Esophagus (tissue), 2 donors: ENCODE measurements around the gene GRM8. TPM values are rescaled to one million over a fixed set of nuclear protein-coding genes. Genes with fewer than 3 reads are reported as not detected.

Experiments used
- H3K27ac ChIP-seq, 2 donors: one replicate each; pipeline ENCODE4 v1.5.1; 2013; ENCODE audit warnings: low read depth in 2 of 2, mild to moderate bottlenecking in 2 of 2, inconsistent platforms in 1 of 2, low read length in 1 of 2, moderate library complexity in 1 of 2
- H3K27me3 ChIP-seq, 2 donors: one replicate each; pipeline ENCODE4 v1.6.1; 2013; ENCODE audit warnings: low read length in 2 of 2, control low read depth in 1 of 2, mild to moderate bottlenecking in 1 of 2; ENCODE audit not compliant: insufficient read depth in 2 of 2, control insufficient read depth in 1 of 2
- H3K36me3 ChIP-seq, 2 donors: one replicate each; pipeline ENCODE4 v1.6.1; 2013; ENCODE audit warnings: low read length in 1 of 2; ENCODE audit not compliant: control insufficient read depth in 2 of 2, insufficient read depth in 2 of 2
- H3K4me1 ChIP-seq, 2 donors: one replicate each; pipeline ENCODE4 v1.6.1; 2013; ENCODE audit warnings: low read length in 1 of 2; ENCODE audit not compliant: control insufficient read depth in 2 of 2, insufficient read depth in 2 of 2
- H3K4me3 ChIP-seq, 2 donors: one replicate each; pipeline ENCODE4 v1.5.1; 2013; ENCODE audit warnings: low read length in 2 of 2, mild to moderate bottlenecking in 2 of 2, low read depth in 1 of 2, moderate library complexity in 1 of 2
- H3K9me3 ChIP-seq, 2 donors: one replicate each; pipeline ENCODE4 v1.6.1; 2013; ENCODE audit warnings: mild to moderate bottlenecking in 2 of 2, low read depth in 1 of 2, low read length in 1 of 2, moderate library complexity in 1 of 2; ENCODE audit not compliant: control insufficient read depth in 2 of 2, insufficient read depth in 1 of 2
- WGBS, 2 donors: extraction: QIAGEN DNeasy Blood & Tissue Kit; methylation state at CpG; one replicate each; pipeline ENCODE4 v1.1.7; 2013; 5-methylcytosine and 5-hydroxymethylcytosine counted together
- polyA plus RNA-seq, 2 donors: library from polyadenylated mRNA; stranded (reverse); fragments of 200-250 nt; gene quantifications; one replicate each; pipeline ENCODE4 v1.2.3, GENCODE V29; 2013
- donor health status: healthy with polysubstance abuse.
- donor health status: Bipolar disorder and iron deficiency.

Gene GRM8
- polyA plus RNA-seq, 2 donors, result 0.19 TPM; not detected in 1

GRCh38 chr7:127034186-127034806 lies 218.4 kb downstream of the GRM8 start:
- H3K9me3 ChIP-seq, result peaks cover 0 to 3% of the 10 kb centered on the region in 2 donors
- no peak overlapping the region for H3K4me3 ChIP-seq
- H3K27me3 ChIP-seq, result no peaks in the 10 kb centered on the region
- H3K27ac ChIP-seq, result no peak overlapping the region
- no peaks in the 10 kb centered on the region for H3K4me1 ChIP-seq
- H3K36me3 ChIP-seq, result no peaks in the 10 kb centered on the region

GRCh38 chr7:127029823-127030222 lies 222.9 kb downstream of the GRM8 start:
- Histone ChIP-seq H3K36me3 (no peaks in the 10 kb centered on the region), H3K9me3 (peaks cover 0 to 3% of the 10 kb centered on the region in 2 donors), H3K4me3 (no peak overlapping the region), H3K27me3 (no peaks in the 10 kb centered on the region), H3K4me1 (no peaks in the 10 kb centered on the region), H3K27ac (no peak overlapping the region)
- 90 to 91% methylated on average over 2 of the region's 2 CpGs for WGBS, 2 donors

- Histone ChIP-seq H3K36me3 (no peaks in the 10 kb centered on the region), H3K4me3 (no peak overlapping the region), H3K4me1 (no peaks in the 10 kb centered on the region), H3K27me3 (no peaks in the 10 kb centered on the region), H3K27ac (no peak overlapping the region), H3K9me3 (no peaks in the 10 kb centered on the region)
- 79 to 87% methylated on average over 1 of the region's 1 CpG for WGBS, 2 donors
Measured at GRCh38 chr7:127021857-127022256, 230.9 kb downstream of the GRM8 start.

- no peaks in the 10 kb centered on the region for H3K4me1 ChIP-seq
- H3K9me3 ChIP-seq, result no peaks in the 10 kb centered on the region
- no peak overlapping the region for H3K27ac ChIP-seq
- H3K36me3 ChIP-seq, result no peaks in the 10 kb centered on the region
- H3K4me3 ChIP-seq, result no peak overlapping the region
- no peaks in the 10 kb centered on the region for H3K27me3 ChIP-seq
Measured at GRCh38 chr7:127021019-127021738, 231.6 kb downstream of the GRM8 start.

GRCh38 chr7:127018889-127019288 lies 233.9 kb downstream of the GRM8 start:
- WGBS, 2 donors, result 61 to 64% methylated on average over 2 of the region's 2 CpGs
- H3K4me1 ChIP-seq, result no peaks in the 10 kb centered on the region
- H3K27ac ChIP-seq, result no peak overlapping the region
- H3K4me3 ChIP-seq, result no peak overlapping the region
- no peaks in the 10 kb centered on the region for H3K36me3 ChIP-seq
- no peaks in the 10 kb centered on the region for H3K9me3 ChIP-seq
- H3K27me3 ChIP-seq, result no peaks in the 10 kb centered on the region

- no peaks in the 10 kb centered on the region for H3K36me3 ChIP-seq
- WGBS, 2 donors, result 64 to 71% methylated on average over 2 of the region's 2 CpGs
- H3K27me3 ChIP-seq, result no peaks in the 10 kb centered on the region
- peaks cover 0 to 3% of the 10 kb centered on the region in 2 donors for H3K9me3 ChIP-seq
- H3K4me3 ChIP-seq, result no peak overlapping the region
- H3K27ac ChIP-seq, result no peak overlapping the region
- H3K4me1 ChIP-seq, result no peaks in the 10 kb centered on the region
Measured at GRCh38 chr7:127017196-127017595, 235.5 kb downstream of the GRM8 start.

- no peaks in the 10 kb centered on the region for H3K36me3 ChIP-seq
- 84 to 90% methylated on average over 3 of the region's 3 CpGs for WGBS, 2 donors
- H3K27me3 ChIP-seq, result no peaks in the 10 kb centered on the region
- H3K9me3 ChIP-seq, result no peaks in the 10 kb centered on the region
- H3K27ac ChIP-seq, result no peak overlapping the region
- no peak overlapping the region for H3K4me3 ChIP-seq
- no peaks in the 10 kb centered on the region for H3K4me1 ChIP-seq
Measured at GRCh38 chr7:127000725-127001124, 252.0 kb downstream of the GRM8 start.

- no peaks in the 10 kb centered on the region for H3K36me3 ChIP-seq
- WGBS, 2 donors, result 44 to 57% methylated on average over 1 of the region's 1 CpG
- no peaks in the 10 kb centered on the region for H3K27me3 ChIP-seq
Measured at GRCh38 chr7:126996659-126997058, 256.1 kb downstream of the GRM8 start.

GRCh38 chr7:126993626-126994213 lies 259.0 kb downstream of the GRM8 start:
- Histone ChIP-seq H3K4me3 (no peak overlapping the region), H3K27me3 (no peaks in the 10 kb centered on the region), H3K36me3 (no peaks in the 10 kb centered on the region), H3K9me3 (no peaks in the 10 kb centered on the region), H3K27ac (no peak overlapping the region), H3K4me1 (no peaks in the 10 kb centered on the region)
- 84 to 90% methylated on average over 2 of the region's 2 CpGs for WGBS, 2 donors

More at GRCh38 chr7:126996659-126997058, 256.1 kb downstream of the GRM8 start:
- no peaks in the 10 kb centered on the region for H3K4me1 ChIP-seq
- no peak overlapping the region for H3K4me3 ChIP-seq
- no peak overlapping the region for H3K27ac ChIP-seq
- H3K9me3 ChIP-seq, result no peaks in the 10 kb centered on the region

GRCh38 chr7:126988022-126988421 lies 264.7 kb downstream of the GRM8 start:
- 75 to 85% methylated on average over 4 of the region's 4 CpGs for WGBS, 2 donors
- H3K27ac ChIP-seq, result no peak overlapping the region
- no peaks in the 10 kb centered on the region for H3K9me3 ChIP-seq
- H3K4me3 ChIP-seq, result no peak overlapping the region
- H3K36me3 ChIP-seq, result no peaks in the 10 kb centered on the region
- H3K27me3 ChIP-seq, result no peaks in the 10 kb centered on the region
- H3K4me1 ChIP-seq, result no peaks in the 10 kb centered on the region
